GM19468 (cell line): Measurements from ENCODE around the gene ACOT9.
"Not testable (repeated sequence)": the region's sequence is repeated elsewhere in the genome, so short reads cannot be mapped to it uniquely, and the experiment has no call there.

Experiments
- ATAC-seq: cut with Tn5 transposase; IDR thresholded peaks from one replicate; pipeline ENCODE4 v1.9.1; 2021; ENCODE audit warnings: mild to moderate bottlenecking, moderate library complexity, moderate number of reproducible peaks; ENCODE audit not compliant: unreplicated experiment; ENCODE audit errors: extremely low read depth

The ACOT9 gene

GRCh38 chrX:23720117-23720677 lies 22.9 kb downstream of the ACOT9 start:
- no peak for ATAC-seq

- no peak for ATAC-seq
These were observed 37.8 kb downstream of the ACOT9 start for GRCh38 chrX:23705235-23705634.

DNA sequence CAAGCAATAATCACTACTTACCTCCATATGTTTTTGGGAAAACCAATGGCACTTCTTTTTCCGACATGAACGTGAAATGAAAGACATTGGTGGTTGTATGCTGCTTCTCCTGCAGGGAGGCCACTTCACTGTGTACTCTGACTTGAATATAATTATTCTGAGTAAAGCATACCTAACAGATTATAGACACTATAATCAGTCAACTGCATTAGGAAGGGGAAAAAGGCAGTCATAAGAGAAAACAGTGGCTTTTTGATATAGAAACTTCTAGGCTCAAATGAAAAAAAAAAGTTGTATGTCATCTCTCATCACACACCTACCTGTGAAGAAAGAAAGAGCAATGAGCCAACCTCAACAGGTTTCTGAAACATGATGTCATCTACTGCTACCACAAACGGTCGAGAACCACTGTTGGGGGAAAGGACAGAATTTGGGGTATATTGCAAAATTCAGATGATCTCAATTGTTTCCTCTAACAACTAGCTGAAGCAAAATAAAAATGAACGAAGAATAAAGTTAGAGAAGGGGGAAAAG lies 38.3 kb downstream of the ACOT9 start:
- no peak for ATAC-seq

DNA sequence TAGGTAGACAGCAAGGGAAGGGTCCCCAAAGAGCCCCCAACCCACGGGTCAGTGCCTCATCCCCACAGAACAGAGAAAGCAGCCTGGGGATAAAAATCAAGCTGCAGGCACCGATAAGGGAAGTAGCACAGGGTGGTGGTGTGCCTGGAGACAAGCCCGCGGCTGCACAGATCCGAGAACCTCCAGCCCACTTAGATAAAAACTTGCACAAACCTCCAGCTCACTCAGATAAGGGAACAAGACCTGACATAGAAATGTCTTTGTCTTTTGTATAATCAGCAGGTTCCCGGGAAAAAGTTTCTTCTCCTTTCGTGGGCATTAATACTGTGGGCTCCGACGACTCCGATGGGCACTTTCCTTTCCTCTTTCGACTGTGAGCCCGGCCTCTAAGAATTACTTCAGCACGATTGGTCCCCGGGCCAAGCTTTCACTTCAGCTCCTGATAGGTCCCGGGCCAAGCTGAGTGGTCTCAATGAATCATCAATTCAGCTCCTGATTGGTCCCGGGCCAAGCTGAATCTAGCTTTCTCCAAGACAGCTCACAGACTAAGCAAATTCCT lies 43.4 kb downstream of the ACOT9 start:
- ATAC-seq, result no peak

DNA sequence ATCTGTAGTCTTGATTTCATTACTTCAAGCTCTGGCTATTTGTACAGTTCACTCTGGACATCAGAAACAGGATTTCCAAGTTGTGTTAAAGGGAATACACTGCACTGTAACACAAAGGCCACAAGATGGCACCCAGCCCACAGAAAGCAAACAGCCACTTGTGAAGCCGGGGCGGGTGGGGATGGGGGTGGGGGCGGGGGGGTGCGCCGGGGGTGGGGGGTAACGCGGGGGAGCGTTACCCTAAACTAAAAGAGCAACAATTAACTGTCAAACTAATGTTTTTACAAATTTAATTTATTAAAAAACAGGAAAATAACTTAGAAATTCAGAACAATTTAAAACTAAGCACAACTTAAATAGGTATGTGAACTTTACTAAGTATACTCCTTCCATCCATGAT lies 48.5 kb downstream of the ACOT9 start:
- ATAC-seq, result no peak

- ATAC-seq, result no peak
These were observed 50.9 kb downstream of the ACOT9 start for GRCh38 chrX:23692166-23692565.

GRCh38 chrX:23676486-23676885 lies 66.6 kb downstream of the ACOT9 start:
- not testable (repeated sequence) for ATAC-seq

GRCh38 chrX:23673108-23673507 lies 70.0 kb downstream of the ACOT9 start:
- ATAC-seq, result no peak

- no peak for ATAC-seq
These were observed 72.5 kb downstream of the ACOT9 start for GRCh38 chrX:23670528-23670927.

GRCh38 chrX:23668335-23668734 lies 74.7 kb downstream of the ACOT9 start:
- ATAC-seq, result no peak

- peak; percentile 44 for ATAC-seq
These were observed 75.6 kb downstream of the ACOT9 start, which contains the start of gene PRDX4 for GRCh38 chrX:23667239-23668177. Gene PRDX4, plus strand, starts transcription at chrX:23667493. Its CDS starts 78 bp downstream, at chrX:23667571.

DNA sequence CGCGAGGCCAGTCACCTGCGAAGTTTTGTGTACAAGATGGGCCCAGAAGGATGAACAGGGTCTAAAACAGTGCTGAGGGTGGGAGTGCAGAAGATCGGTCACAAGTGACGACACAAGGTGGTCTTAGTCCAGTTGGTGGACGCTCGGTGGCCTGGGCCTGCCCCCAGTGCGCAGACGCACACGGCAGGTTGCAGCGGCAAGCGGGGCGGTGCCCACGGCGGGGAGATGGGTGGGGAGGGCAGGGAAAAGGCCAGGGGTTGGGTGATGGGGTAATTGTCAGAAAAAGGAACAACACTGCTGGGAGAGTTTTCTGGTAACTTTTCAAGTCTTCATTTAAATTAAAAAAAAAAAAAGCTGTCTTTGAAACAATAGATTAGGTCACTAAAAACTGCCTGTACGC lies 76.8 kb downstream of the ACOT9 start:
- no peak for ATAC-seq

GRCh38 chrX:23664496-23664895 lies 78.6 kb downstream of the ACOT9 start:
- ATAC-seq, result no peak

DNA sequence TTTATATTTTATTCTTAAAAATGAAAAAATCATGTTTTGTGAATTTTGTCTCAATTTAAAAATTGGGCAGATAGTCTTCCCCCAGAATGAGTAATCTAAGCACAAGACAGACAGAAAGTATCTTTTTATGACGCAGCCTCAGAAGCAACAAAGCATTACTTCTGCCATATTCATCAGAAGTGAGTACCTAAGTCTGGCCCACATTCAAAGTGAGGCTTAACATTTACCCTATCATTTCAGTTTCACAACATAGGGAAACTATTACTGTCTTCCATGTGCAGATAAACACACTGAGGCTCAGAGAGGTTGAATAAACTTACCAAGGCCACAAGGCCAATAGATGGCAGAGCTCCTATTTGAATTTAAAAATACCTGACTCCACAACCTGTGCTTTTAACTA lies 80.2 kb downstream of the ACOT9 start:
- peak; percentile 47 for ATAC-seq

GRCh38 chrX:23662187-23662586 lies 80.9 kb downstream of the ACOT9 start:
- ATAC-seq, result no peak

- ATAC-seq, result no peak
These were observed 81.4 kb downstream of the ACOT9 start for GRCh38 chrX:23661671-23662070.

- no peak for ATAC-seq
These were observed 82.3 kb downstream of the ACOT9 start for GRCh38 chrX:23660766-23661132.

DNA sequence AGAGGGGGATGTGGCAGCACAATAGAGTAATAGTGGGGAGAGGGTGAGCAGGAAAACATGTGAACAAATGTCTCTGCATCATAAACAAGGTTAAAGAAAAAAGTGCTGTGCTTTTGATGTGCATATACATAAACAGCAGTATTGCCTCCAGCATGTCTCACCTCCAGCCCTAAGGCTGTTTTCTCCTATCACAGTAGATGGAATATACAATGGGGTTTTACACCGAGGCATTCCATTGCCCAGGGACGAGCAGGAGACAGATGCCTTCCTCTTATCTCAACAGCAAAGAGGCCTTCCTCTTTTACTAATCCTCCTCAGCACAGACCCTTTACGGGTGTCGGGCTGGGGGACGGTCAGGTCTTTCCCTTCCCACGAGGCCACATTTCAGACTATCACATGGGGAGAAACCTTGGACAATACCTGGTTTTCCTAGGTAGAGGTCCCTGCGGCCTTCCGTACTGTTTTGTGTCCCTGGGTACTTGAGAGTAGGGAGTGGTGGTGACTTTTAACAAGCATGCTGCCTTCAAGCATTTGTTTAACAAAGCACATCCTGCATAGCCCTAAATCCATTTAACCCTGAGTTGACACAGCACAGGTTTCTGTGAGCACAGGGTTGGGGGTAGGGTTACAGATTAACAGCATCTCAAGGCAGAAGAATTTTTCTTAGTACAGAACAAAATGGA lies 82.9 kb downstream of the ACOT9 start:
- ATAC-seq, result not testable (repeated sequence)

DNA sequence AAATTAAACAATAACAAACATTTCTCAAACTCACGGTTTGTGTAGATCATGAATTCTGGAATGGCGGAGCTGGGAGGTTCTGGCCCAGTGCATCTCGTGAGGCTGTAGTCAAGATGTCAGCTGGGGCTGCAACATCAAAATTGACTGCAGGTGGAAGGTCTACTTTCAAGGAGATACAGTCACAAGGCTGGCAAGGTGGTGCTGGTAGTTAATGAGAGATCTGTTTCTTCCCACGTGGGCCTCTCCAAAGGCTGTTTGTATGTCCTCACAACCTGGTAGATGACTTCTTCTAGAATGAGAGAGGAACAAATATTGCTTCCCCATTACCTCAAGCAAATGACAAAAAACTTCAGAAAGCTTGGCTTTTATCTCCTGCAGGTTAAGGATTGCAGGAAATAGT lies 83.7 kb downstream of the ACOT9 start:
- ATAC-seq, result no peak

GRCh38 chrX:23656684-23657083 lies 86.4 kb downstream of the ACOT9 start:
- no peak for ATAC-seq

DNA sequence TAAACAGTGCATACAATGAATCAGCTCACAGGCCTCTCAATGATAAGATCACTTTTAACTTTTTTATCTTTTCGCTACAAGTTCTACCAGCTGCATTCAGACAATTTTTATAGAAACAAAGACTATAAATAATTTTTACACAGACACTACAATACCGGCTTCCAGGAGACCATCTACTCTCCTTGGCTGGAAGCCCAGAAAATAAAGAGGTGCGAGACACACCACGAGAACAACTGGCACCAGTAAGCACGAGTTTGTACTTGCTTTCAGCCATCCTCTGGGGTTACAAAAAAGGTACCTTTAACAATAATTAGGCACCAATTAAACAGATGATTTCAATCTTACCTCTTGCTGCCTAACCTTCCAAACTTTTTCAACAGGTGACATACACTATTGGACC lies 87.0 kb downstream of the ACOT9 start:
- no peak for ATAC-seq
